Esophagus muscularis mucosa (tissue), 4 donors: ENCODE results near the gene GLO1.

ENCODE experiments used
- CTCF ChIP-seq, 3 experiments: fragments of 200-600 bp in 2 of 3; fragments of 450-650 bp in 1 of 3; sonication (generic) in 2 of 3; IDR thresholded peaks; one replicate each; pipeline ENCODE4 v1.5.1; 2017 to 2019; ENCODE audit warnings: antibody characterized with exemption in 3 of 3, mild to moderate bottlenecking in 2 of 3, moderate library complexity in 1 of 3
- EP300 ChIP-seq: sonication (generic); formaldehyde crosslinking; IDR thresholded peaks from one replicate; pipeline ENCODE4 v1.6.1; 2017; ENCODE audit warnings: antibody characterized with exemption
- POLR2A ChIP-seq: fragments of 450-650 bp; IDR thresholded peaks from one replicate; pipeline ENCODE4 v1.6.1; 2017; ENCODE audit warnings: antibody characterized with exemption, moderate library complexity, mild to moderate bottlenecking, low read depth
- POLR2AphosphoS5 ChIP-seq, 2 donors: sonication (generic); formaldehyde crosslinking; IDR thresholded peaks; one replicate each; pipeline ENCODE4 v1.6.1; 2017; ENCODE audit warnings: antibody characterized with exemption in 2 of 2

GRCh38 chr6:38658418-38659167, 44.4 kb downstream of the GLO1 start:
- no peak for TF ChIP-seq POLR2A
- no peak for TF ChIP-seq CTCF (IDR thresholded peaks at IDR 0.05)
- no peak for TF ChIP-seq POLR2AphosphoS5 (IDR thresholded peaks at IDR 0.05)
- TF ChIP-seq EP300: no peak
